SK-N-SH (cell line): ENCODE results near the gene RFK. TPM values are rescaled to one million over a fixed set of nuclear protein-coding genes. Genes with fewer than 3 reads are reported as not detected.
"Not testable (repeated sequence)": the region's sequence is repeated elsewhere in the genome, so short reads cannot be mapped to it uniquely, and the experiment has no call there.

Source experiments
- CTCF ChIA-PET: fragments of 300-600, 350-600 bp; formaldehyde crosslinking; extraction: SDS; loops from one replicate; lab custom pipeline; 2021; lab: Yijun Ruan, JAX
- POLR2A ChIA-PET: fragments of 350-600 bp; sonication (Branson Sonifier 250); formaldehyde crosslinking; extraction: SDS; loops from one replicate; lab custom pipeline; 2020; ENCODE audit warnings: antibody characterized with exemption, inconsistent platforms; lab: Yijun Ruan, JAX
- DNase-seq: peaks from one replicate; pipeline ENCODE4 v3.0.0; 2012
- H2AFZ ChIP-seq: fragments of 200-600 bp; sonication (generic); 2 replicates; pipeline ENCODE4 v1.8.1; 2016; ENCODE audit warnings: antibody characterized with exemption, mild to moderate bottlenecking, low read depth
- H3F3A ChIP-seq: fragments of 200-600 bp; sonication (generic); replicated peaks from 2 replicates; pipeline ENCODE3; 2016; ENCODE audit warnings: antibody characterized with exemption, mild to moderate bottlenecking; ENCODE audit not compliant: insufficient read depth
- H3K27ac ChIP-seq, 2 experiments: fragments of 200-500 bp in 1 of 2; fragments of 200-600 bp in 1 of 2; sonication (Bioruptor generic) in 1 of 2; sonication (generic), shearing (Covaris generic) in 1 of 2; 2 replicates each; pipeline versions ENCODE4 v1.5.1 to v1.6.1; 2014 to 2016; ENCODE audit warnings: low read depth in 2 of 2, inconsistent platforms in 1 of 2, low read length in 1 of 2, mild to moderate bottlenecking in 1 of 2, mixed read lengths in 1 of 2
- H3K27me3 ChIP-seq: fragments of 200-600 bp; sonication (generic), shearing (Covaris generic); 2 replicates; pipeline ENCODE4 v1.6.1; 2016; ENCODE audit warnings: mixed run types; ENCODE audit not compliant: insufficient read depth
- H3K36me3 ChIP-seq, 2 experiments: fragments of 200-500 bp in 1 of 2; fragments of 200-600 bp in 1 of 2; sonication (Bioruptor generic) in 1 of 2; sonication (generic) in 1 of 2; replicated peaks in 1 of 2; 2 replicates each; pipeline versions ENCODE3 to v1.5.1; 2014 to 2016; ENCODE audit warnings: low read length in 1 of 2, mild to moderate bottlenecking in 1 of 2; ENCODE audit not compliant: insufficient read depth in 2 of 2, control insufficient read depth in 1 of 2
- H3K4me1 ChIP-seq, 2 experiments: fragments of 200-500 bp in 1 of 2; fragments of 200-600 bp in 1 of 2; sonication (Bioruptor generic) in 1 of 2; sonication (generic), shearing (Covaris generic) in 1 of 2; 2 replicates each; pipeline versions ENCODE4 v1.5.1 to v1.6.1; 2014 to 2016; ENCODE audit warnings: low read depth in 1 of 2, low read length in 1 of 2, mixed run types in 1 of 2; ENCODE audit not compliant: insufficient read depth in 2 of 2, control insufficient read depth in 1 of 2
- H3K4me2 ChIP-seq: fragments of 200-600 bp; sonication (generic), shearing (Covaris generic); 2 replicates; pipeline ENCODE4 v1.6.1; 2017; ENCODE audit warnings: mixed run types
- H3K4me3 ChIP-seq, 2 experiments: fragments of 200-500 bp in 1 of 2; fragments of 200-600 bp in 1 of 2; sonication (Bioruptor generic) in 1 of 2; sonication (generic), shearing (Covaris generic) in 1 of 2; 2 replicates each; pipeline versions ENCODE4 v1.5.1 to v1.8.1; 2014 to 2016; ENCODE audit warnings: low read depth in 2 of 2, inconsistent platforms in 1 of 2, low read length in 1 of 2, mild to moderate bottlenecking in 1 of 2, mixed read lengths in 1 of 2, moderate library complexity in 1 of 2
- H3K79me2 ChIP-seq: fragments of 200-600 bp; sonication (generic); 2 replicates; pipeline ENCODE4 v1.8.1; 2017; ENCODE audit warnings: mild to moderate bottlenecking; ENCODE audit not compliant: insufficient read depth
- H3K9ac ChIP-seq: fragments of 200-600 bp; sonication (generic); 2 replicates; pipeline ENCODE4 v1.6.1; 2017; ENCODE audit warnings: mixed run types
- H3K9me2 ChIP-seq: fragments of 200-600 bp; sonication (generic); 2 replicates; pipeline ENCODE4 v1.6.1; 2017; ENCODE audit warnings: mixed run types
- H3K9me3 ChIP-seq: fragments of 200-600 bp; sonication (generic); 2 replicates; pipeline ENCODE4 v1.6.1; 2017; ENCODE audit warnings: mixed run types, mild to moderate bottlenecking, moderate library complexity
- H4K20me1 ChIP-seq: fragments of 200-600 bp; sonication (generic); 2 replicates; pipeline ENCODE4 v1.6.1; 2017; ENCODE audit warnings: mild to moderate bottlenecking, mixed run types; ENCODE audit not compliant: insufficient read depth
- CHD2 ChIP-seq: fragments of 150-350 bp; IDR thresholded peaks from 2 replicates; pipeline ENCODE4 v1.6.1; 2018; ENCODE audit warnings: low read length; ENCODE audit not compliant: partially characterized antibody
- ELF1 ChIP-seq: IDR thresholded peaks from 2 replicates; pipeline ENCODE4 v1.4.0; 2012
- EP300 ChIP-seq, 2 experiments: IDR thresholded peaks; 2 replicates each; pipeline versions ENCODE4 v1.4.0 to v1.6.1; 2012; ENCODE audit warnings: borderline replicate concordance in 1 of 2, low read depth in 1 of 2, low read length in 1 of 2
- FOSL2 ChIP-seq: IDR thresholded peaks from 2 replicates; pipeline ENCODE4 v1.4.0; 2012; ENCODE audit warnings: low read depth, mild to moderate bottlenecking, moderate library complexity, borderline replicate concordance
- FOXM1 ChIP-seq: IDR thresholded peaks from 2 replicates; pipeline ENCODE4 v1.4.0; 2012; ENCODE audit warnings: low read depth, mild to moderate bottlenecking
- GATA2 ChIP-seq: sonication (generic); formaldehyde crosslinking; IDR thresholded peaks from 2 replicates; pipeline ENCODE4 v1.5.0; 2020; ENCODE audit warnings: mild to moderate bottlenecking, missing genetic modification reagents
- POLR2AphosphoS5 ChIP-seq: IDR thresholded peaks from 2 replicates; pipeline ENCODE4 v1.6.1; 2012; ENCODE audit warnings: low read depth, low read length
- RFX5 ChIP-seq: IDR thresholded peaks from 2 replicates; pipeline ENCODE4 v1.6.1; 2012; ENCODE audit warnings: mild to moderate bottlenecking, improper control_type of control experiment, low read length
- RXRA ChIP-seq: IDR thresholded peaks from 2 replicates; pipeline ENCODE4 v1.4.0; 2012; ENCODE audit warnings: low read depth, mild to moderate bottlenecking, borderline replicate concordance
- SIN3A ChIP-seq: IDR thresholded peaks from 2 replicates; pipeline ENCODE4 v1.6.1; 2012; ENCODE audit warnings: low read depth, mild to moderate bottlenecking, low read length, moderate library complexity, borderline replicate concordance
- TAF1 ChIP-seq: IDR thresholded peaks from 2 replicates; pipeline ENCODE4 v1.6.1; 2012; ENCODE audit warnings: low read depth, mild to moderate bottlenecking, low read length, moderate library complexity, borderline replicate concordance
- WGBS: methylation state at CpG from one replicate; pipeline ENCODE4 v1.1.6; 2017; ENCODE audit warnings: low lambda C conversion rate; 5-methylcytosine and 5-hydroxymethylcytosine counted together
- polyA plus RNA-seq, 3 experiments: library from polyadenylated mRNA; depleted of rRNA; stranded (reverse); fragments of >200 nt; gene quantifications; 2 replicates each; pipeline ENCODE4 v1.2.3, GENCODE V29; 2012
- TF ChIP-seq, protein P1 (sequence below): fragments of 150-350 bp; IDR thresholded peaks from 2 replicates; pipeline ENCODE4 v1.6.1; 2017; ENCODE audit warnings: antibody characterized with exemption, low read length, low read depth, borderline replicate concordance
- TF ChIP-seq, protein P2 (sequence below): IDR thresholded peaks from 2 replicates; pipeline ENCODE4 v1.4.0; 2012; ENCODE audit warnings: low read depth
- TF ChIP-seq, protein P3 (sequence below): IDR thresholded peaks from 2 replicates; pipeline ENCODE4 v1.4.0; 2012; ENCODE audit warnings: low read depth, borderline replicate concordance

RFK gene
- polyA plus RNA-seq, 1 of the 3 experiments (the other 2 are of a cell fraction) = 7.2 TPM

DNA sequence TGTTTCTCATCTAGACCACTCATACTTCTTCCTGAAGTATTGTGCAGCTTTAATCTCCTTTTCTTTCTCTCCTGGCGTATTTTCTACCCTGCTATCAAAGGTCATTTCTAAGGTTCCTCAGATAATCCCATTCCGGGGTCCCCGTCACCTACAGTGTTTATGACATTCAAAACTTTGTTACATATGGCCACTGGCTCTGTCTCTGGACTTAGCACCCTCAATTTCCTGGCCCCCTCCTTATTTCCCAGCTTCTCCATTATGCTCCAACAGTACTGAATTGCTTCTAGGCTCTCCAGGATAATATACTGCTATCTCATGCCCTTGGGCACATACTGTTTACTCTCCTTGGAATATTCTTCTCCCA, 31.2 kb downstream of the RFK start:
- Histone ChIP-seq H2AFZ (no peak overlapping the region), H3K27ac (no peak overlapping the region), H3F3A (no peaks in the 10 kb centered on the region), H3K4me3 (no peak overlapping the region), H3K4me1 (no peaks in the 10 kb centered on the region), H3K79me2 (no peaks in the 10 kb centered on the region), H3K4me2 (no peak overlapping the region)
- CTCF ChIA-PET = interaction anchor here (0.6 kb wide), 1 partner anchor 1358 kb away, joined by 3 read pairs; no protein-coding TSS in a partner anchor
- DNase-seq = no peak
- POLR2A ChIA-PET = no interaction called here
- TF ChIP-seq SIN3A (no peak), POLR2AphosphoS5 (no peak), ELF1 (no peak), CHD2 (no peak)
- TF ChIP-seq, all 33 proteins: peak for 0
- Histone ChIP-seq H3K9me3 (no peaks in the 10 kb centered on the region), H3K27me3 (peaks cover 7% of the 10 kb centered on the region; the same call in 1 of the 2 replicates), H4K20me1 (no peaks in the 10 kb centered on the region), H3K9ac (no peak overlapping the region), H3K9me2 (no peaks in the 10 kb centered on the region), H3K36me3 (no peaks in the 10 kb centered on the region)
- WGBS = 37% methylated on average over 3 of the region's 3 CpGs

DNA sequence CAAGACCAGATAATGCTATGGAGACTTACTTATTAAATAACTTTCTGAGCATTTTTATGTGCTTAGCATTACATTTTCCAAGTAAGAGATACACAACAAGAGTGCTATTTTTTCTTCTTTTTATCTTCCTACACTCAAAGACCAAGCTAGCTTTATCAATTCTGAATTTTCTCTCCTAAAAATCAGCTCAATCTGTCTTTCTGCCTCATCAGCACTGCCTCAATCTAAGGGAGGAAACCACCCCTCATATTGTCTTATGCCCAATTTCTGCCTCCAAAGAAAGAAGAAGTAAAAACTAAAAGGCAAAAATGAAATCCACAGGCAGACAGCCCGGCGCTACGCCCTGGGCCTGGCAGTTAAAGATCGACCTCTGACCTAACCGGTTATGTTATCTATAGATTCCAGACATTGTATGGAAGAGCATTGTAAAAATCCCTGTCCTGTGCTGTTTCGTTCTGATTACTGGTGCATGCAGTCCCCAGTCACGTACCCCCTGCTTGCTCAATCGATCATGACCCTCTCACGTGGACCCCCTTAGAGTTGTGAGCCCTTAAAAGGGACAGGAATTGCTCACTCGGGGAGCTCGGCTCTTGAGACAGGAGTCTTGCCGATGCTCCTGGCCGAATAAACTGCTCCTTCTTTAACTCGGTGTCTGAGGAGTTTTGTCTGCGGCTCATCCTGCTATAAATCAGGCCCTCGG, 31.7 kb downstream of the RFK start:
- H3K9ac ChIP-seq, H2AFZ ChIP-seq, H3K4me3 ChIP-seq, H3K9me2 ChIP-seq, H3F3A ChIP-seq, H3K4me2 ChIP-seq, H3K27me3 ChIP-seq, H3K36me3 ChIP-seq, DNase-seq, H3K27ac ChIP-seq, POLR2A ChIA-PET, H3K79me2 ChIP-seq, H3K4me1 ChIP-seq, H3K9me3 ChIP-seq, H4K20me1 ChIP-seq: not testable (repeated sequence)
- CTCF ChIA-PET = interaction anchor here (0.6 kb wide), 1 partner anchor 1358 kb away, joined by 3 read pairs; no protein-coding TSS in a partner anchor
- WGBS = 54% methylated on average over 16 of the region's 16 CpGs

DNA sequence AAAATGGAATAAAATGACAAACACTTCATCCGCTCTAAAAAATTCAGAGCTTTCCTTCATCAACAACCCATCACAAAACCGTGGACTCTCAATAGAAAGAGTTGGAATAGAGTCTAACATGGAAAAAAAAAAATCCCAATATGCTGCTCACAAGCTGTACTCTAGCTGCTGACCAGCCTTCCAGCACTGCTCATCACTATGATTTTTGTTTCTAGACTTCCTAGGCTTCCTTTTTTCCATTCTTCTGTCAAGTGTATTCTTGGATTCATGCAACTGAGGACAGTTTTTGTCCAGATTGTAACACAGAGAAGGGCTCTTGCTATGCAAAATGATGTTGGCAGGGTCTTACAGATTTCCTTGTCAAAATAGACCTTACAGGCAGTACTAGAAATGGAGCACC, 34.5 kb downstream of the RFK start:
- H3K9me2 ChIP-seq = no peaks in the 10 kb centered on the region
- H3K4me1 ChIP-seq = no peaks in the 10 kb centered on the region
- H3K27ac ChIP-seq = no peak overlapping the region
- no peak overlapping the region for H3K9ac ChIP-seq
- DNase-seq = no peak
- no peaks in the 10 kb centered on the region for H3K36me3 ChIP-seq
- H3K4me2 ChIP-seq = no peak overlapping the region
- H3K9me3 ChIP-seq = no peaks in the 10 kb centered on the region
- no peak overlapping the region for H2AFZ ChIP-seq
- no peaks in the 10 kb centered on the region for H3F3A ChIP-seq
- WGBS = 47% methylated on average over 2 of the region's 2 CpGs
- no peaks in the 10 kb centered on the region for H4K20me1 ChIP-seq
- TF ChIP-seq FOXM1 (no peak), TAF1 (no peak), GATA2 (no peak), SIN3A (no peak), ELF1 (no peak), EP300 (IDR thresholded peaks at IDR 0.05; ENCODE audit: borderline replicate concordance in 1 of 2, low read depth in 1 of 2, low read length in 1 of 2) (no peak), POLR2AphosphoS5 (no peak), FOSL2 (no peak), RXRA (no peak), RFX5 (no peak)
- TF ChIP-seq, protein P1, sequence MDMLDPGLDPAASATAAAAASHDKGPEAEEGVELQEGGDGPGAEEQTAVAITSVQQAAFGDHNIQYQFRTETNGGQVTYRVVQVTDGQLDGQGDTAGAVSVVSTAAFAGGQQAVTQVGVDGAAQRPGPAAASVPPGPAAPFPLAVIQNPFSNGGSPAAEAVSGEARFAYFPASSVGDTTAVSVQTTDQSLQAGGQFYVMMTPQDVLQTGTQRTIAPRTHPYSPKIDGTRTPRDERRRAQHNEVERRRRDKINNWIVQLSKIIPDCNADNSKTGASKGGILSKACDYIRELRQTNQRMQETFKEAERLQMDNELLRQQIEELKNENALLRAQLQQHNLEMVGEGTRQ = no peak
- TF ChIP-seq, protein P2, sequence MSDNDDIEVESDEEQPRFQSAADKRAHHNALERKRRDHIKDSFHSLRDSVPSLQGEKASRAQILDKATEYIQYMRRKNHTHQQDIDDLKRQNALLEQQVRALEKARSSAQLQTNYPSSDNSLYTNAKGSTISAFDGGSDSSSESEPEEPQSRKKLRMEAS = no peak
- TF ChIP-seq, protein P3, sequence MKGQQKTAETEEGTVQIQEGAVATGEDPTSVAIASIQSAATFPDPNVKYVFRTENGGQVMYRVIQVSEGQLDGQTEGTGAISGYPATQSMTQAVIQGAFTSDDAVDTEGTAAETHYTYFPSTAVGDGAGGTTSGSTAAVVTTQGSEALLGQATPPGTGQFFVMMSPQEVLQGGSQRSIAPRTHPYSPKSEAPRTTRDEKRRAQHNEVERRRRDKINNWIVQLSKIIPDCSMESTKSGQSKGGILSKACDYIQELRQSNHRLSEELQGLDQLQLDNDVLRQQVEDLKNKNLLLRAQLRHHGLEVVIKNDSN = no peak
- ChIA-PET CTCF (no interaction called here), POLR2A (no interaction called here)
- H3K4me3 ChIP-seq = no peak overlapping the region
- peaks cover 7% of the 10 kb centered on the region; the same call in 1 of the 2 replicates for H3K27me3 ChIP-seq
- H3K79me2 ChIP-seq = no peaks in the 10 kb centered on the region
